COLO668 (cell line): ENCODE measurements around the gene NUP93.

Source experiments
- DNase-seq: peaks from one replicate; lab custom pipeline; 2025; ENCODE audit not compliant: unreplicated experiment; lab: John Stamatoyannopoulos, UW

Gene NUP93

DNA sequence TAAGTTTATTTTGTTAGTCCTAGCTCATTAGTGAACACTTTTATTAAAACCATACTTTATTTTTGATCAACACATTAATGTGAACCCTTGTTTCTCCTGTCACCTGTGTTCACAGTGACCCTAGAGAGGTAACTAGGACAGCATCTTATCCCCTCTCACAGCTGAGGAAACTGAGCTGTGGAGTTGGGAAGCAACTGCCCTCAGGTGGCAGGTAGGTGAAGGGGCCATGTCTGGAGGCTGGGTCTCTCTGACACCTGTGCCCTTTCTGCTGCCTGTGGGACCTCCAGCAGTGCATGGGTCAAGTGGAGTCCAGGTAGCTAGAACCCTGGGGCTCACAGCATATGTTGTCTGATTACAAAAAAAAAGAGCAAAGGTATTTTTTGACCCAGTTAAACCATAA is 112.2 kb downstream of the NUP93 start:
- no peak for DNase-seq

DNA sequence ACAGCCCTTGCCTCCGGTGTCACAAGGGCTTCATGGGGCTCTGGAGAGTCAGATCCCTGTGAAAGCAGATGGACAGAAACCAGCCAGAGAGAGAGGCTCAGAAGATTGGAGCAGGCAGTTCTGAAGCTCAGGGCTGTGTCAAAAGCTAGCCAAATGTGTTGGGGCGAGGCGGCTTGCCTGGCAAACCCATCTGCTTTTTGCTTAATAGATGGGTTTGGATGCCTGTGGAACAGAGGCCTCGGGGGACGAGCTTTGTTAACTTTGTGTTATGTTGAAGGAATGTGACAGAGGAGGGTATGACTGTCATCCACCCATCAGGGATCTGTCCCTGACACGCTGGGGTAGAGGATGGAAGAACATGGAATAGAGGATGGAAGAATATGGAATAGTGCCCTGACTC is 114.1 kb downstream of the NUP93 start:
- no peak for DNase-seq

DNA sequence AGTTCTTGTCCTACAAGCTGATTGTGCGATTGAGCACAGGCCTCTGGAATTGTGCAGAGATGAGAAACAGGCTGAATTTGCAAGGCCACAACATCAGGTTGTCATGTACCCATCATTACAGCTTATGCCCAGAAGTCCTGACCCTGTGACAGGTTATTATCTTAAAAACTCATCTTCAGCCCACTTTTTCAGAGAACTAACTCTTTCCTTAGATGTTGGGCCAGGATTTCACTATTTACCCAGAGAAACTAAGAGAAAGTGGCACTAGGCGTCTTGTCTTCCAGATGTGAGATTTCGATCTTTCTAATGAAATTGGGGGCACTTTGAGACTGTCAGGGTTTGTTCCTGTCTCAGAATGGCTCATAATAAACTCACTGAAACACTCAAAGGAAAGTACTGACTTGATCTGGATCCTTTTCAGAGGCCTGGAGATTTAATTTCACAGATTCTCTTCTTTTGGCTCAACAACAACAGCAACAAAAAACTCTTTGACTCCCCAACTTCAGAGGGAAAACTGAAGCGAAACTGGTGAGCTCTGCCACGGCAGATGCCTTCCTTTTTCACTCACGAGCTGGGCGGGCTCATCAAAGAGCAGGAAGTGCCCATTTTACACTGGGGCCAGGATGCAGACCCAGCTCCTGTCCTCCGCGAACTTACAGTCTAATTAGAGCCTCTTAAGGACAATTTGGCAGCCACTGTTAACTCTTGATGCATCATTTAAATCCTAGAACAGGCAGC is 117.4 kb downstream of the NUP93 start:
- no peak for DNase-seq

DNA sequence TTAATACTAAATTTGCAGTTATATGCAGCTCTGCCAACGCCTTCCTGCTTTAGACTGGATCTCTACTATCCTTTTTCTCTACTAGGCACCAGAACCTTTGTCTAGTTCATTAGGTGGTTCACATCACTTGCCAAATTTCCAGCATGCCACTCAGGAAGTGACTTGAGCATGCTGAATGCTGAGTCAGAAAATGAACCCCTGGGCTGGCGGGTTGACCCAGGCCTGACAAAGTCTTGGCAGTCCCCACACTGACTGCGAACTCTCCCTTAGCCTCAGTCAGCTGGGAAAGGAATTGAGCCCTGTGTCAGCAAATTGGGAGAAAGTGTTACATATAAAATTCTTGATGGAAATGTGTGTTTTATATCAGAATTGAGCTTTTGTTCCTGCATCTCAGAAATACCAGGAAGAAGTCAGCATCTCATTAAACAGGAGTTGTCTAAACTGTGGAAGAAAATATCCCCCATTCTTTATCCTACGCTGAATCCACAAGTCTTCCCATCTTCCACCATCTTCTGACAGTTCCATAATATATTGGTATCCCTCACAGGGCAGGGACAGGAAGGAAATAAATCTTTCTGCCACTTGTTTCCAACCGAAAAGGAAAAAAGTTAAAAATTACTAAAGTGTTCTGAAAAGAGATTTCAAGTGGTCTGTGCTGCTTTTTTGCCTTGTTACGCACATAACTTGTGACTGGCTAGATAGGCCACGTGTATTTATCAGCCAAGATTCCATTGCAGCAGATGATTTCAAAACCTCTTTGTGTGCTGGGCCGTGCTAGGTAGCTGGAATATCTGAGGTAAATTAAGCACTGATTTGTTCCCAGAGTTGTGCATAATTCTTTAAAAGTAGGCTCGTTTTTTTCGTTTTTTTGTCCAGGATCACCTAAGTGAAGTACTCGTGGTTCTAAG is 118.4 kb downstream of the NUP93 start:
- no peak for DNase-seq

GRCh38 chr16:56848955-56849689 is 119.2 kb downstream of the NUP93 start:
- no peak for DNase-seq

GRCh38 chr16:56849690-56850680 is 120.1 kb downstream of the NUP93 start:
- DNase-seq = no peak

DNA sequence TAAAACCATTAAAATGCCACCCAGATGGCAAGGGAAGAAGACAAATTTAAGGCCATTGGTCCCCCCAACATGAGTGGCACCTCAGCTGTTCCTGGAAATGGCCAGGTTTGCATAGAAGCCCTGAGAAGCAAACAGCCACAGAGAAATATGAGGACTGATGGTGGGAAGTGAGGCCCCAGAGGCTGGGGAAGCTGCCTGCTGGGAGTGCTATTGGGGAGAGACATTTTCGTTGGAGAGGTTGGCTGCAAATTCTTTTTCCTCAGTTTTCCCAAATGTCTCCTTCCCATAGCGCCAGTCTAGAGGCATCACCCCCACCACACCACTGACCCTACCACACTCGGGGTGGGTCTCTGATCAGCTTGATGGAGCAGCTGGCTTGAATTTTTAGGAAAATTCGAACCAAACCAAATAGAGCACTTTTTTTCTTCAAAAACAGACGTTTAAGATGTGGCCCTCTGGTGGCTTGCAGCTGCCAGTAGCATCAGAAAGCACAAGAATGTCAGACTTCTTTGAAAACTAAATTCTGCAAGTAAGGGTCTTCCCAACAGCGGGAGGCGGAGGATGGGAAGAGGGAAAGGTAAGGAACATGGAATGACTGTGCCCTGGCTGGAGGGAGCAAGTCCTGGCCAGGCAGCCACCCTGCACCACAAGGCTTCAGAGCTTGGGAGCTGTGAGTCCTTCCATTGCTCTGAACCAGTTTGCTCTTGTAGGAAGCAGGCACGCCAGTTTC is 121.9 kb downstream of the NUP93 start:
- DNase-seq = no peak

DNA sequence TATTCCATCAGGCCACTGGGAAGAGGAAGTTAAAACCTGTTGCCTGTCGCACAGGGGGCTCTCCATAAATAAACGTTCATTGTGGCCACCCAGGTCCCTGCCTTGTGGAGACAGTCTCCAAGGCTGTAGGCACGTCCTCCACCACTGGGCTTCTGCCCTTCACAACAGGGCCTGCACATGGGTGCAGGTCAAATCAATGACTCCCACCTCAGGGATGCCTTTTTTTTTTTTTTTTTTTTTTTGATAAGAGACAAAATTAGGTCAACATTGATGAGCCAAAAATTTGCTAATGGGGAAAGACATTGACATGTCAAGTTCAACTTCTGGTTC is 122.4 kb downstream of the NUP93 start:
- no peak for DNase-seq

DNA sequence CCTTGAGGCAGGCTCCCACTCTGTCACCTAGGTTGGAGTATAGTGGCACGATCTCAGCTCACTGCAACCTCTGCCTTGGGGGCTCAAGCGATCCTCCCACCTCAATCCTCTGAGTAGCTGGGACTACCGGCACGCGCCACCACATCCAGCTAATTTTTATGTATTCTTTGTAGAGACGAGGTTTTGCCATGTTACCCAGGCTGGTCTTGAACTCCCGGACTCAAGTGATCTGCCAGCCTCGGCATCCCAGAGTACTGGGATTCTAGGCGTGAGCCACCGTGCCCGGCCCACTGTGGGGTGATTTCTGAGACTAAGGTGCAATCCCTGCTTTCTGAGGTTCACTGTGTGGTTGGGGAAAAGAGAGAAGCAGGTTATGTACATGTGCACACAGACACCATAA is 123.0 kb downstream of the NUP93 start:
- DNase-seq = no peak

DNA sequence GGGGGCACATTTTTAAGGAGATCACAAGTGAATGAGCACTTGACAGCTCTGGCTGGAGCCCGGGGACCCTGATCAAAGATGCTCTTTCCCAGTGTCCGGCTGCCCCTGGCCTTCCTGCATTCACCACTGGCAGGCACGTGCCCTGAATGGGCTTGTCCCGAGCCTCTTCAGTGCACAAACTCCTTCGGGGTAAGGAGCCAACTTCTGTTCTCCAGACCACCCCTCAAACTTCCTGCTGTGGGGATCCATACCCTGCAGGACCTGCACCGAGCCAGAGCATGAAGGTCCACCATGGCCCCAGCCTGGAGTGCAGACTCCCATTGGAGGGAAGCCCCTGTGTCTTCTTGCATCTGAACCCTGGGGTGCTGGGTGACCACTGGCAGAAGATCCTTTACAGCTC is 125.3 kb downstream of the NUP93 start:
- DNase-seq = no peak

- DNase-seq = no peak
These were observed 126.0 kb downstream of the NUP93 start for GRCh38 chr16:56855946-56856345.

GRCh38 chr16:56856876-56857447 is 127.0 kb downstream of the NUP93 start:
- no peak for DNase-seq

GRCh38 chr16:56858374-56858773 is 128.4 kb downstream of the NUP93 start:
- no peak for DNase-seq

DNA sequence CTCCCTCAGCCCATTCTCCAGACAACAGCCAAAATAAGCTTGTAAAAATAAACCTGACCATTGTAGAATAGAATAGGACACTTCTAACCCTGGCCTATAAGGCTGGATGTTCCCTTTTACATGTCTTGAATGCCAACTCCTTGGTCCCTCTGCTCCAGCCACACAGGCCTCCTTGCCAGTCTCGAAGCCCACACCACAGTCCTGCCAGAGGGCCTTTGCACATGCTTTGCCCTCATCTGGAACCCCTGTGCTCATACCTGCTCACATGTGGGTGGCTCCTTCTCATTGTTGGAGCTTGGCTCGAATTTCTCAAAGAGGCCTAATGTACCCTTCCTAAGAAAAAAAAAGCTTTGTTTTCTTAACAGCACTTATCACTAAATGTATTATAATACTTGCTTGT is 129.7 kb downstream of the NUP93 start:
- no peak for DNase-seq

DNA sequence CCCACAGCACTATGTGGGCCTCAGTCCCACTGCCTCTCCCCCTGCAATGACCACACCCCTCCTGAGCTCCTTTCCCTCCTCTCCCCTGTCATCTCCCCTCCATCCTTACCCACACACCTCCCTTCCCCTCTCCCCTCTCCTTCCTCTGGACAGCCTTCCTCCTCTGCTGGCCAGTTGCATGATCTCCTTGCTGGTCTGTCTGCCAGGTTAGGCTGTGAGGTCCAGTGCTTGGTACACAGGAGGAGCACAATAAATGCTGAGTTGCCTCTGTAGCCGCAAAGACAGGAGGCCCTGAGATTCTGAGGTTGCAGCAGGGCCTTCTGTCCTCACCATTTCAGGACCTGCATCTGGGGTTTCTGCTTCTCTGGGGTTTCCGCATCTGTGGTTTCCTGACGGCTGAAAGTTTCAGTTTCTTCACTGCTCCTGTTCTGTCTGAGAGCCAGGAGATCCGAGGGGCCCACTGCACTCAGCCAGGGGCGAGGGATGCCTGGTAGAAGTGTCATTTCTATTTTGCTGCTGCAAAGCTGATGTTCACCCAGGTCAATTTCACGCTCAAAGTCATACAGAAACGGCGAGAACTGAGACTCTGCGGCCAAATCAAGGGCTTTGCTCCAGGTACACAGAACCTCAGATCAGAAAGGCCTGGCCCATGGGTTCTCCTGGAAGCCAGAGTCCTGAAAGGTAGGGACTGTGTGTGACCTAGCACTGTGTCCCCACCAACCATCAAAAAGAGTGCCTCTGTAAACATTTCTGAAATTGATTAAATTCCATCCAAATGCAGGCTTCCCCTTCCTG is 130.5 kb downstream of the NUP93 start:
- DNase-seq = no peak

GRCh38 chr16:56861092-56861610 is 131.2 kb downstream of the NUP93 start:
- DNase-seq = no peak

GRCh38 chr16:56861756-56862155 is 131.8 kb downstream of the NUP93 start:
- no peak for DNase-seq

DNA sequence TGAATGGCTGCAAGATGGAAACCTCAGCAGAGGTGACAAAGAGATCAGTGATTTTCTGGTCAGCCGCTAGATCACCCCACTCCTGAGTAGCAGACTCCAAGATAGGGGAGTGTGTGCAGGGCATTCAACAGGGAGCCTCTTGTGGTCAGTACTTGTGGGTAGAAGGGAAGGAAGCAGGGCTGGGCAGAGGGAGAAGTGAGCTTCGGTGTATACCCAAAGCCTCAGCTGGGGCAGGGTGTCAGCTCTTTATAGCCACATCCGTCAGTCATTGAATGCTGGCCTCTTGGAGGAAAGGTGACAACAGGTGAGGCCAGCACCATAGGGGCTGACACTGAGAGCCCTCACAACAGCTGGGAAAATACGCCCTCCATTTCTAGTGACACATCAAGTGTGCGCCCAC is 132.8 kb downstream of the NUP93 start:
- DNase-seq = no peak

GRCh38 chr16:56864960-56865359 is 135.0 kb downstream of the NUP93 start, which contains the start of gene SLC12A3:
Gene SLC12A3 (plus strand): TSS chr16:56865207. CDS start chr16:56865236, 29 bp downstream.
- no peak for DNase-seq
